IPS-20b (cell line): ENCODE results near the gene CDRT4.

Experiments
- H3K27ac ChIP-seq: one replicate; pipeline ENCODE4 v1.5.1; 2013; ENCODE audit warnings: low read length
- H3K27me3 ChIP-seq: 2 replicates; pipeline ENCODE4 v1.6.1; 2013; ENCODE audit warnings: mild to moderate bottlenecking, low read length, inconsistent platforms; ENCODE audit not compliant: insufficient read depth
- H3K36me3 ChIP-seq: 2 replicates; pipeline ENCODE4 v1.6.1; 2013; ENCODE audit warnings: low read depth, mild to moderate bottlenecking, inconsistent platforms, low read length, moderate library complexity; ENCODE audit not compliant: insufficient read depth
- H3K4me1 ChIP-seq: 2 replicates; pipeline ENCODE4 v1.6.1; 2013; ENCODE audit warnings: mild to moderate bottlenecking, control low read depth, inconsistent platforms, low read length, moderate library complexity; ENCODE audit not compliant: insufficient read depth
- H3K4me3 ChIP-seq: 2 replicates; pipeline ENCODE4 v1.5.1; 2013; ENCODE audit warnings: mild to moderate bottlenecking, low read length, inconsistent platforms
- H3K9ac ChIP-seq: 2 replicates; pipeline ENCODE4 v1.6.1; 2013; ENCODE audit warnings: low read depth, mild to moderate bottlenecking, inconsistent platforms, low read length, moderate library complexity
- H3K9me3 ChIP-seq: 2 replicates; pipeline ENCODE4 v1.6.1; 2013; ENCODE audit warnings: mild to moderate bottlenecking, low read depth, low read length, inconsistent platforms; ENCODE audit not compliant: insufficient read depth

The CDRT4 gene

GRCh38 chr17:15490634-15491261 is 23.3 kb upstream of the CDRT4 start:
- H3K36me3 ChIP-seq, result peaks cover 14% of the 10 kb centered on the region
- peaks cover 17% of the 10 kb centered on the region for H3K4me1 ChIP-seq
- H3K27me3 ChIP-seq, result no peaks in the 10 kb centered on the region
- H3K27ac ChIP-seq, result peak overlapping the region; percentile 68
- H3K9me3 ChIP-seq, result no peaks in the 10 kb centered on the region
- peak overlapping the region; percentile 23; the same call in 1 of the 2 replicates for H3K4me3 ChIP-seq
- H3K9ac ChIP-seq, result peak overlapping the region; percentile 65; the same call in 1 of the 2 replicates

- H3K4me3 ChIP-seq, result no peak overlapping the region
- H3K9ac ChIP-seq, result no peak overlapping the region
- H3K27ac ChIP-seq, result no peak overlapping the region
- no peaks in the 10 kb centered on the region for H3K9me3 ChIP-seq
- H3K4me1 ChIP-seq, result peaks cover 25% of the 10 kb centered on the region
- peaks cover 13% of the 10 kb centered on the region for H3K36me3 ChIP-seq
- H3K27me3 ChIP-seq, result no peaks in the 10 kb centered on the region
These were observed 21.1 kb upstream of the CDRT4 start for GRCh38 chr17:15488557-15488956.

GRCh38 chr17:15485045-15485444 is 17.6 kb upstream of the CDRT4 start:
- H3K4me3 ChIP-seq, result no peak overlapping the region
- no peaks in the 10 kb centered on the region for H3K9me3 ChIP-seq
- H3K4me1 ChIP-seq, result peaks cover 8% of the 10 kb centered on the region
- no peaks in the 10 kb centered on the region for H3K27me3 ChIP-seq
- peaks cover 19% of the 10 kb centered on the region for H3K36me3 ChIP-seq
- H3K27ac ChIP-seq, result no peak overlapping the region
- no peak overlapping the region for H3K9ac ChIP-seq

- H3K36me3 ChIP-seq, result peaks cover 19% of the 10 kb centered on the region
- no peak overlapping the region for H3K9ac ChIP-seq
- H3K27ac ChIP-seq, result no peak overlapping the region
- no peaks in the 10 kb centered on the region for H3K27me3 ChIP-seq
- H3K4me3 ChIP-seq, result no peak overlapping the region
- H3K4me1 ChIP-seq, result peaks cover 8% of the 10 kb centered on the region
- H3K9me3 ChIP-seq, result no peaks in the 10 kb centered on the region
These were observed 16.0 kb upstream of the CDRT4 start for GRCh38 chr17:15483431-15483830.

- H3K4me3 ChIP-seq, result no peak overlapping the region
- H3K9ac ChIP-seq, result no peak overlapping the region
- no peaks in the 10 kb centered on the region for H3K27me3 ChIP-seq
- no peaks in the 10 kb centered on the region for H3K9me3 ChIP-seq
- H3K36me3 ChIP-seq, result peaks cover 11% of the 10 kb centered on the region
- H3K4me1 ChIP-seq, result peaks cover 8% of the 10 kb centered on the region
- no peak overlapping the region for H3K27ac ChIP-seq
These were observed 15.1 kb upstream of the CDRT4 start for GRCh38 chr17:15482476-15482875.

GRCh38 chr17:15481481-15481880 is 14.1 kb upstream of the CDRT4 start:
- Histone ChIP-seq H3K36me3 (peaks cover 11% of the 10 kb centered on the region), H3K9ac (no peak overlapping the region), H3K27me3 (no peaks in the 10 kb centered on the region), H3K4me1 (peaks cover 8% of the 10 kb centered on the region), H3K4me3 (no peak overlapping the region), H3K9me3 (no peaks in the 10 kb centered on the region), H3K27ac (no peak overlapping the region)

GRCh38 chr17:15480204-15480603 is 12.8 kb upstream of the CDRT4 start:
- Histone ChIP-seq H3K27me3 (no peaks in the 10 kb centered on the region), H3K4me1 (peaks cover 8% of the 10 kb centered on the region), H3K27ac (no peak overlapping the region), H3K9ac (no peak overlapping the region), H3K9me3 (no peaks in the 10 kb centered on the region), H3K36me3 (peaks cover 11% of the 10 kb centered on the region), H3K4me3 (no peak overlapping the region)

- no peak overlapping the region for H3K4me3 ChIP-seq
- H3K36me3 ChIP-seq, result peaks cover 11% of the 10 kb centered on the region
- H3K9me3 ChIP-seq, result no peaks in the 10 kb centered on the region
- H3K4me1 ChIP-seq, result peaks cover 3% of the 10 kb centered on the region
- H3K27me3 ChIP-seq, result no peaks in the 10 kb centered on the region
- H3K27ac ChIP-seq, result no peak overlapping the region
- no peak overlapping the region for H3K9ac ChIP-seq
These were observed 12.3 kb upstream of the CDRT4 start for GRCh38 chr17:15479703-15480102.

GRCh38 chr17:15478845-15479244 is 11.4 kb upstream of the CDRT4 start:
- no peak overlapping the region for H3K9ac ChIP-seq
- H3K27ac ChIP-seq, result no peak overlapping the region
- H3K9me3 ChIP-seq, result no peaks in the 10 kb centered on the region

GRCh38 chr17:15475631-15476354 is 8.4 kb upstream of the CDRT4 start:
- H3K4me1 ChIP-seq, result peaks cover 5% of the 10 kb centered on the region; the same call in 1 of the 2 replicates
- peaks cover 5% of the 10 kb centered on the region; the same call in 1 of the 2 replicates for H3K36me3 ChIP-seq
- H3K9me3 ChIP-seq, result no peaks in the 10 kb centered on the region
- H3K4me3 ChIP-seq, result no peak overlapping the region
- no peak overlapping the region for H3K9ac ChIP-seq
- H3K27me3 ChIP-seq, result no peaks in the 10 kb centered on the region
- H3K27ac ChIP-seq, result no peak overlapping the region

More at GRCh38 chr17:15478845-15479244, 11.4 kb upstream of the CDRT4 start:
- H3K27me3 ChIP-seq, result no peaks in the 10 kb centered on the region
- H3K36me3 ChIP-seq, result peaks cover 17% of the 10 kb centered on the region
- no peak overlapping the region for H3K4me3 ChIP-seq
- H3K4me1 ChIP-seq, result no peaks in the 10 kb centered on the region; the same call in 1 of the 2 replicates

- Histone ChIP-seq H3K27me3 (no peaks in the 10 kb centered on the region), H3K4me1 (peaks cover 5% of the 10 kb centered on the region; the same call in 1 of the 2 replicates), H3K27ac (no peak overlapping the region), H3K9ac (no peak overlapping the region), H3K4me3 (no peak overlapping the region), H3K36me3 (peaks cover 5% of the 10 kb centered on the region; the same call in 1 of the 2 replicates), H3K9me3 (no peaks in the 10 kb centered on the region)
These were observed 5.5 kb upstream of the CDRT4 start for GRCh38 chr17:15472891-15473290.

- Histone ChIP-seq H3K9ac (no peak overlapping the region), H3K4me1 (peaks cover 5% of the 10 kb centered on the region; the same call in 1 of the 2 replicates), H3K4me3 (no peak overlapping the region), H3K27ac (no peak overlapping the region), H3K36me3 (peaks cover 5% of the 10 kb centered on the region; the same call in 1 of the 2 replicates), H3K27me3 (no peaks in the 10 kb centered on the region), H3K9me3 (no peaks in the 10 kb centered on the region)
These were observed 3.1 kb upstream of the CDRT4 start for GRCh38 chr17:15470536-15470935.
